Uterus (tissue), 2 donors: ENCODE data around the gene WASF1.

Experiments used
- POLR2A ChIP-seq, 2 donors: fragments of 450-650 bp; IDR thresholded peaks; one replicate each; pipeline ENCODE4 v1.6.1; 2016; ENCODE audit warnings: antibody characterized with exemption in 2 of 2, mild to moderate bottlenecking in 1 of 2, moderate library complexity in 1 of 2
- TF ChIP-seq, protein P1 (sequence below), 4 experiments: fragments of 200-600 bp in 2 of 4; fragments of 450-650 bp in 2 of 4; sonication (generic) in 2 of 4; IDR thresholded peaks; one replicate each; pipeline ENCODE4 v1.5.1; 2016 to 2019; ENCODE audit warnings: antibody characterized with exemption in 4 of 4, mild to moderate bottlenecking in 2 of 4, moderate library complexity in 1 of 4

GRCh38 chr6:110101885-110102284, 77.6 kb downstream of the WASF1 start:
- TF ChIP-seq POLR2A (IDR thresholded peaks at IDR 0.05), result no peak
- TF ChIP-seq, protein P1, sequence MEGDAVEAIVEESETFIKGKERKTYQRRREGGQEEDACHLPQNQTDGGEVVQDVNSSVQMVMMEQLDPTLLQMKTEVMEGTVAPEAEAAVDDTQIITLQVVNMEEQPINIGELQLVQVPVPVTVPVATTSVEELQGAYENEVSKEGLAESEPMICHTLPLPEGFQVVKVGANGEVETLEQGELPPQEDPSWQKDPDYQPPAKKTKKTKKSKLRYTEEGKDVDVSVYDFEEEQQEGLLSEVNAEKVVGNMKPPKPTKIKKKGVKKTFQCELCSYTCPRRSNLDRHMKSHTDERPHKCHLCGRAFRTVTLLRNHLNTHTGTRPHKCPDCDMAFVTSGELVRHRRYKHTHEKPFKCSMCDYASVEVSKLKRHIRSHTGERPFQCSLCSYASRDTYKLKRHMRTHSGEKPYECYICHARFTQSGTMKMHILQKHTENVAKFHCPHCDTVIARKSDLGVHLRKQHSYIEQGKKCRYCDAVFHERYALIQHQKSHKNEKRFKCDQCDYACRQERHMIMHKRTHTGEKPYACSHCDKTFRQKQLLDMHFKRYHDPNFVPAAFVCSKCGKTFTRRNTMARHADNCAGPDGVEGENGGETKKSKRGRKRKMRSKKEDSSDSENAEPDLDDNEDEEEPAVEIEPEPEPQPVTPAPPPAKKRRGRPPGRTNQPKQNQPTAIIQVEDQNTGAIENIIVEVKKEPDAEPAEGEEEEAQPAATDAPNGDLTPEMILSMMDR (IDR thresholded peaks at IDR 0.05), result no peak
